BJ (cell line): ENCODE measurements around the gene STAP1. TPM values are rescaled to one million over a fixed set of nuclear protein-coding genes. Genes with fewer than 3 reads are reported as not detected.

Experiments
- CTCF ChIA-PET: fragments of 350-600 bp; formaldehyde crosslinking; extraction: SDS; loops from one replicate; lab custom pipeline; 2021; ENCODE audit warnings: antibody characterized with exemption, inconsistent platforms; lab: Yijun Ruan, JAX
- POLR2A ChIA-PET: fragments of 300-600 bp; sonication (Branson Sonifier 250); formaldehyde crosslinking; extraction: SDS; loops from one replicate; lab custom pipeline; 2021; ENCODE audit warnings: antibody characterized with exemption; lab: Charles Lee
- DNase-seq: peaks from one replicate; pipeline ENCODE4 v3.0.0-alpha.2; 2011; ENCODE audit warnings: low read depth
- H3K27me3 ChIP-seq: 2 replicates; pipeline ENCODE4 v1.6.0; 2011; ENCODE audit warnings: low read length; ENCODE audit not compliant: control insufficient read depth, insufficient read depth
- H3K36me3 ChIP-seq: 2 replicates; pipeline ENCODE4 v1.5.1; 2011; ENCODE audit warnings: low read length; ENCODE audit not compliant: control insufficient read depth, insufficient read depth
- H3K4me3 ChIP-seq: 2 replicates; pipeline ENCODE4 v1.5.1; 2011; ENCODE audit warnings: low read depth, mild to moderate bottlenecking, control low read depth, low read length
- polyA minus RNA-seq: library from RNA; depleted of rRNA, polyadenylated mRNA; stranded (reverse); fragments of >200 nt; gene quantifications from 2 replicates; pipeline ENCODE4 v1.2.3, GENCODE V29; 2011; rRNA and poly(A)+ RNA removed
- polyA plus RNA-seq: library from polyadenylated mRNA; depleted of rRNA; stranded (reverse); fragments of >200 nt; gene quantifications from 2 replicates; pipeline ENCODE4 v1.2.3, GENCODE V29; 2011; rRNA removed
- TF ChIP-seq, protein P1 (sequence below): IDR thresholded peaks from 2 replicates; pipeline ENCODE4 v1.5.1; 2011; ENCODE audit warnings: low read depth, mild to moderate bottlenecking, control low read depth, inconsistent platforms, low read length, moderate library complexity; ENCODE audit not compliant: insufficient read depth

The STAP1 gene, protein sequence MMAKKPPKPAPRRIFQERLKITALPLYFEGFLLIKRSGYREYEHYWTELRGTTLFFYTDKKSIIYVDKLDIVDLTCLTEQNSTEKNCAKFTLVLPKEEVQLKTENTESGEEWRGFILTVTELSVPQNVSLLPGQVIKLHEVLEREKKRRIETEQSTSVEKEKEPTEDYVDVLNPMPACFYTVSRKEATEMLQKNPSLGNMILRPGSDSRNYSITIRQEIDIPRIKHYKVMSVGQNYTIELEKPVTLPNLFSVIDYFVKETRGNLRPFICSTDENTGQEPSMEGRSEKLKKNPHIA
- not detected in 2 replicates for polyA plus RNA-seq
- polyA minus RNA-seq = not detected in 2 replicates

DNA sequence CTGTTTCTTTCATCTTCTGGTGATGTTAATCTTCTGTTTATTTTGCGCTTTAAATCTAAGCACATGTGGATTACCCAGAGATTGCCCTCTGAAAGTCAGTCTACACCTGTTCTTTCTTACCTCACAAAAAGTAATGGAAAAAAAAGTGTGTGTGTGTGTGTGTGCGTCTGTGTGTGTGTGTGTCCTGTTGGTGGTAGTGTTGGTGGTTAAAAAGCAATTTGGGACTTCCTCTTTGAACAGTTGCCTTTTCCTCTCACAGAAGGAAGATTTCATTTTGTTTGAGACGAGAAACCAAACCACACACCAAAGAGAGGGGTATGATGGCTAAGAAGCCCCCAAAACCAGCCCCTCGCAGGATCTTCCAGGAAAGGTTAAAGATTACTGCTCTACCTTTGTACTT lies at the start of gene STAP1:
TSS of gene STAP1 (plus strand) at position 235 of the 400 bp plus-strand sequence. CDS start at position 318, 83 bp downstream.
- no peak for DNase-seq
- TF ChIP-seq, protein P1, sequence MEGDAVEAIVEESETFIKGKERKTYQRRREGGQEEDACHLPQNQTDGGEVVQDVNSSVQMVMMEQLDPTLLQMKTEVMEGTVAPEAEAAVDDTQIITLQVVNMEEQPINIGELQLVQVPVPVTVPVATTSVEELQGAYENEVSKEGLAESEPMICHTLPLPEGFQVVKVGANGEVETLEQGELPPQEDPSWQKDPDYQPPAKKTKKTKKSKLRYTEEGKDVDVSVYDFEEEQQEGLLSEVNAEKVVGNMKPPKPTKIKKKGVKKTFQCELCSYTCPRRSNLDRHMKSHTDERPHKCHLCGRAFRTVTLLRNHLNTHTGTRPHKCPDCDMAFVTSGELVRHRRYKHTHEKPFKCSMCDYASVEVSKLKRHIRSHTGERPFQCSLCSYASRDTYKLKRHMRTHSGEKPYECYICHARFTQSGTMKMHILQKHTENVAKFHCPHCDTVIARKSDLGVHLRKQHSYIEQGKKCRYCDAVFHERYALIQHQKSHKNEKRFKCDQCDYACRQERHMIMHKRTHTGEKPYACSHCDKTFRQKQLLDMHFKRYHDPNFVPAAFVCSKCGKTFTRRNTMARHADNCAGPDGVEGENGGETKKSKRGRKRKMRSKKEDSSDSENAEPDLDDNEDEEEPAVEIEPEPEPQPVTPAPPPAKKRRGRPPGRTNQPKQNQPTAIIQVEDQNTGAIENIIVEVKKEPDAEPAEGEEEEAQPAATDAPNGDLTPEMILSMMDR = no peak
- no peak within 1 kb of the TSS for H3K4me3 ChIP-seq
- H3K27me3 ChIP-seq = peaks cover under 1% of the 10 kb centered on the region; the same call in 1 of the 2 replicates
- POLR2A ChIA-PET = no interaction called here
- CTCF ChIA-PET = no interaction called here
- H3K36me3 ChIP-seq = no peaks in the 10 kb centered on the region

DNA sequence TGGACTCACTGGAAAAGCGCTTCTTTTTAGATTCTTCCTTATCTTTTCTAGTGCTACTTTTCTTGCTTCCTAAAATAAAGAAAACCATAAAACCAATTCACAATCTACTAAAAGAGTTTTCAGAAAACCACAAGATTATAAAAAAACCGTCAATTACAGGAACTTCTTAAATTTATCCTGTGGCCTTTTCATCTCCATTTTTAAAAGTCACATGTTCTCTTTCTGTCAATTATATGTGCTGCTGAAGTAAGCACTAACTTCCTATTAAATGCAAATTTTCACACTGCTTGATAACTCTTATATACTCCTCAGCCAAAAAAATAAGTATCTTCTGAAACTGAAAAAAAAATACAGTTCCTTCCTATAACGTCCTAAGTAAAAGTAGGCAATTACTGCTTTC lies 46.0 kb upstream of the STAP1 start:
- no peaks in the 10 kb centered on the region for H3K27me3 ChIP-seq
- CTCF ChIA-PET = interaction anchor here (0.7 kb wide), 1 partner anchor 8 kb away, joined by 3 read pairs; no protein-coding TSS in a partner anchor
- H3K4me3 ChIP-seq = no peak overlapping the region
- DNase-seq = no peak
- TF ChIP-seq, protein P1 = no peak
- H3K36me3 ChIP-seq = peaks cover 2% of the 10 kb centered on the region
- POLR2A ChIA-PET = no interaction called here

DNA sequence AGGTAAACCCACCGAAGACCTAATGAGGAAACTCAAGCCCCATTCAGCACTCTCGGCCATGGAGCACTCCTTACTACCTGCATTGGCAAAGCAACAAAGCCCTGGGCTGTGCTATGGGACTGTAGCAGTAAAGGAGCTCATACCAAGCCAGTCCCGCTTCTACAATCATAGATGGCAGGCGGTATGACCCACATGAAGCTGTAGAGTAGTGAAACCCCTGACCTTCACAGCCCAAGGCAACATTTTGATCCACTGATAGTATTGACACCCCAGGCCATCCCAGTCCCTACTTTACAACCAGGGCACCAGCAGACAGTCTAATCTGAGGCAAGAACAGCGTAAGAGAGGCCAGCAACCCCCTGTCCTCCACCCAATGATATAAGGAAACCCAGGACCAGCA lies 38.4 kb upstream of the STAP1 start:
- no peaks in the 10 kb centered on the region for H3K27me3 ChIP-seq
- peaks cover 3% of the 10 kb centered on the region; the same call in 1 of the 2 replicates for H3K36me3 ChIP-seq
- TF ChIP-seq, protein P1 = no peak
- no peak overlapping the region for H3K4me3 ChIP-seq
- no peak for DNase-seq
- CTCF ChIA-PET = interaction anchor here (0.6 kb wide), 1 partner anchor 8 kb away, joined by 3 read pairs; no protein-coding TSS in a partner anchor
- POLR2A ChIA-PET = no interaction called here

DNA sequence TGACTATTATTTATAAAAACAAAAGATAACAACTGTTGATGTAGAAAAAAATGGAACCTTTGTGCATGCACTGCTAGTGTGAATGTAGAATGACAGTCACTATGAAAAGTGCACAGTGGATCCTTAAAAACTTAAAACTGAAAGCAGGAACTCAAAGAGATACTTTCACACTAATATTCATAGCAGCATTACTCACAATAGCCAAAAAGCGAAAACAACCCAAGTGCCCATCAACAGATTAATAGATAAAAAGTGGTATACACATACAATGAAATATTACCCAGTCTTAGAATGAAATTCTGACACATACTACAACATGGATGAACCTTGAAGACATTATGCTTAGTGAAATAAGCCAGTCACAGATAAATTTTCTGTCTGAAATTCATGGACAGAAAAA lies 37.0 kb upstream of the STAP1 start:
- TF ChIP-seq, protein P1 = no peak

DNA sequence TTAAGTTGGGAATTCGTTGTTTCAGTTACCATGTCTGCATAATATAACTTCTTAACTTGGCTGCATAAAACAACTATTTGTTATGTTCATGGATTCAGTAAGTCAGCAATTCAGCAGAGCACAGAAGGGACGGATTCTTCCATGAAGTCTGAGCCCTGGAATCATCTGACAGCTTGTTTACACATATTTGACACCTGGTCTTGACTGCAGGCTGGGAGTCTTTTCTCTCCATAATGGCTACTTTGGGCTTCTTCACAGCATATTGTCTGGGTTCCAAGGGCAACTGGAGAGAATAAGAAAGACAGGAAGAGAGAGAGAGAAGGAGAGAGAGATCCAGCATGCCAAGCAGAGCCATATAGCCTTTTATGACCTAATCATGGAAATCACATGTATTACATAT lies 36.3 kb upstream of the STAP1 start:
- DNase-seq = no peak

More for the DNA sequence above, 37.0 kb upstream of the STAP1 start:
- H3K4me3 ChIP-seq = no peak overlapping the region
- ChIA-PET CTCF (interaction anchor here (1.0 kb wide), 1 partner anchor 19 kb away, joined by 3 read pairs; no protein-coding TSS in a partner anchor), POLR2A (no interaction called here)
- H3K36me3 ChIP-seq = peaks cover 3% of the 10 kb centered on the region; the same call in 1 of the 2 replicates
- H3K27me3 ChIP-seq = no peaks in the 10 kb centered on the region
- DNase-seq = no peak

More for the DNA sequence above, 36.3 kb upstream of the STAP1 start:
- Histone ChIP-seq H3K36me3 (peaks cover 3% of the 10 kb centered on the region; the same call in 1 of the 2 replicates), H3K27me3 (no peaks in the 10 kb centered on the region), H3K4me3 (no peak overlapping the region)
- POLR2A ChIA-PET = no interaction called here
- CTCF ChIA-PET = interaction anchor here (1.0 kb wide), 1 partner anchor 18 kb away, joined by 3 read pairs; no protein-coding TSS in a partner anchor
- TF ChIP-seq, protein P1 = no peak
